ENCODE data around the gene CD3E. TPM values are rescaled to one million over a fixed set of nuclear protein-coding genes. Genes with fewer than 3 reads are reported as not detected.

CD3E gene
- total RNA-seq, 3 donors from 2014 or later (not counting 1 experiment from before 2014, with no cell fraction given) = 31.6 to 322 (median 155) TPM

DNA sequence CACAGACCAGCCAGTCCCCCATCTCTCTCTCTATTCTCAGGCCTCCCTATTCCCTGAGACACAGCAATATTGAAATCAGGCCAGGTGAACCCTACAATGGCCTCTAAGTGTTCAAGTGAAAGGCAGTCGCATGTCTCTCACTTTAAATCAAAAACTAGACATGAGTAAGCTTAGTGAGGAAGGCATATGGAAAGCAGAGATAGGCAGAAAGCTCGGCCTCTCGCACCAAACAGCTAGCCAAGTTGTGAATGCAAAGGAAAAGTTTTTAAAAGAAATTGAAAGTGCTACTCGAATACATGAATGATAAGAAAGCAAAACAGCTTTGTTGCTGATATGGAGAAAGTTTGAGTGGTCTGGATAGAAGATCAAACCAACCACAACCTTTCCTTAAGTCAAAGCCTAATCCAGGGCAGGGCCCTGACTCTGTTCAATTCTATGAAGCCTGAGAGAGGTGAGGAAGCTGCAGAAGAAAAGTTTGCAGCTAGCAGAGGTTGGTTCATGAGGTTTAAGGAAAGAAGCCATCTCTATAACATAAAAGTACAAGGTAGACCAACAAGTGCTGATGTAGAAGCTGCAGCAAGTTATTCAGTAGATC, 20.7 kb upstream of the CD3E start:
- no peak for ATAC-seq
- peaks cover 0 to 5% of the 10 kb centered on the region in 2 donors for H3K4me1 Mint-ChIP-seq
- WGBS (ENCODE audit: insufficient coverage) = 32% methylated on average over 4 of the region's 4 CpGs
- H3K36me3 ChIP-seq (ENCODE audit: control insufficient read depth, insufficient read depth, low read length) = no peaks in the 10 kb centered on the region
- H3K4me3 ChIP-seq (ENCODE audit: low read length) = no peak overlapping the region
- intact Hi-C loops (cut with micrococcal nuclease) = no loop called here
- no peaks in the 10 kb centered on the region for H3K36me3 Mint-ChIP-seq
- H3K27ac ChIP-seq (ENCODE audit: low read length) = no peak overlapping the region
- H3K4me3 Mint-ChIP-seq = no peak overlapping the region
- H3K4me1 ChIP-seq (ENCODE audit: control insufficient read depth, insufficient read depth, low read length) = peaks cover 6% of the 10 kb centered on the region
- H3K27ac Mint-ChIP-seq = no peak overlapping the region
- TF ChIP-seq CTCF (IDR thresholded peaks at IDR 0.05) = no peak
- peaks cover 0 to 16% of the 10 kb centered on the region in 2 donors for H3K27me3 Mint-ChIP-seq (ENCODE audit: low read depth in 2 of 2)
- H3K9me3 ChIP-seq (ENCODE audit: control insufficient read depth, insufficient read depth, low read length) = no peaks in the 10 kb centered on the region
- DNase-seq = no peak
- no peaks in the 10 kb centered on the region for H3K9me3 Mint-ChIP-seq
- H3K27me3 ChIP-seq (ENCODE audit: control insufficient read depth, insufficient read depth, low read length) = no peaks in the 10 kb centered on the region

DNA sequence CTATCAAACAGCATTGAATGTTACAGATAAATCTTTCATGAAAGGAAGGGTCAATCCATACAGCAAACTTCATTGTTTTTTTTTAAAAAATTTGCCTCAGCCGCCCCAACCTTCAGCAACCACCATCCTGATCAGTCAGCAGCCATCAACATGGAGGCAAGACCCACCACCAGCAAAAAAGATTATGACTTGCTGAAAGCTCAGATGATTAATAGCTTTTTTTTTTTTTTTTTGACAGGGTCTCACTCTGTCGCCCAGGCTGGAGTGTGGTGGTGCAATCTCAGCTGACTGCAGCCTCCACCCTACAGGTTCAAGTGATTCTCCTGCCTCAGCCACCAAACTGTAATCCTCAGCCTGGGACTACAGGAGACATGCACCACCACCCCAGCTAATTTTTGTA, 18.0 kb upstream of the CD3E start:
- Mint-ChIP-seq H3K27ac (no peak overlapping the region), H3K27me3 (ENCODE audit: low read depth in 2 of 2) (peaks cover 3 to 21% of the 10 kb centered on the region in 2 donors), H3K4me3 (no peak overlapping the region), H3K36me3 (no peaks in the 10 kb centered on the region), H3K4me1 (peaks cover 8 to 9% of the 10 kb centered on the region in 2 donors), H3K9me3 (no peaks in the 10 kb centered on the region)
- H3K4me3 ChIP-seq (ENCODE audit: low read length) = no peak overlapping the region
- no peaks in the 10 kb centered on the region for H3K27me3 ChIP-seq (ENCODE audit: control insufficient read depth, insufficient read depth, low read length)
- intact Hi-C loops (cut with micrococcal nuclease) = no loop called here
- no peak overlapping the region for H3K27ac ChIP-seq (ENCODE audit: low read length)
- ATAC-seq (no peak), DNase-seq (no peak)
- WGBS (ENCODE audit: insufficient coverage) = 100% methylated on average over 1 of the region's 2 CpGs
- H3K9me3 ChIP-seq (ENCODE audit: control insufficient read depth, insufficient read depth, low read length) = no peaks in the 10 kb centered on the region
- H3K4me1 ChIP-seq (ENCODE audit: control insufficient read depth, insufficient read depth, low read length) = peaks cover 7% of the 10 kb centered on the region
- TF ChIP-seq CTCF (IDR thresholded peaks at IDR 0.05) = no peak
- no peaks in the 10 kb centered on the region for H3K36me3 ChIP-seq (ENCODE audit: control insufficient read depth, insufficient read depth, low read length)

DNA sequence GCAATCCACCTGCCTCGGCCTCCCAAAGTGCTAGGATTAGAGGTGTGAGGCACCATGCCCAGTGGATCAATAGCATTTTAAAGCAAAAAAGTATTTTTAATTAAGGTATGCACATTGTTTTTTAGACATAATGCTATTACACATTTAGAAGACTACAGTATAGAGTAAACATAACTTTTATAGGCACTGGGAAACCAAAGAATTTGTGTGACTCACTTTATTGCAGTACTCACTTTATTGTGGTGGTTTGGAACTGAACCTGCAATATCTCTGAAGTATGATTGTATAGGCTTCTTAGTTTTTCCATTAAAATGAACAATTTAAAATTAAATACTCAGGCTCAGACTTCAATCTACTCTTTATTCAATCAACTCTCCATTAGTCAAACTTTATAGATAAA, 17.5 kb upstream of the CD3E start:
- Histone ChIP-seq H3K36me3 (ENCODE audit: control insufficient read depth, insufficient read depth, low read length) (no peaks in the 10 kb centered on the region), H3K27me3 (ENCODE audit: control insufficient read depth, insufficient read depth, low read length) (no peaks in the 10 kb centered on the region), H3K4me1 (ENCODE audit: control insufficient read depth, insufficient read depth, low read length) (peaks cover 5% of the 10 kb centered on the region), H3K27ac (ENCODE audit: low read length) (no peak overlapping the region), H3K9me3 (ENCODE audit: control insufficient read depth, insufficient read depth, low read length) (no peaks in the 10 kb centered on the region), H3K4me3 (ENCODE audit: low read length) (no peak overlapping the region)
- DNase-seq (no peak), ATAC-seq (no peak)
- H3K9me3 Mint-ChIP-seq = no peaks in the 10 kb centered on the region
- WGBS (ENCODE audit: insufficient coverage) = 89% methylated on average over 1 of the region's 1 CpG
- TF ChIP-seq CTCF (IDR thresholded peaks at IDR 0.05) = no peak
- no peak overlapping the region for H3K27ac Mint-ChIP-seq
- peaks cover 8 to 9% of the 10 kb centered on the region in 2 donors for H3K4me1 Mint-ChIP-seq
- intact Hi-C loops (cut with micrococcal nuclease) = no loop called here
- no peaks in the 10 kb centered on the region for H3K36me3 Mint-ChIP-seq
- peaks cover 6 to 21% of the 10 kb centered on the region in 2 donors for H3K27me3 Mint-ChIP-seq (ENCODE audit: low read depth in 2 of 2)
- H3K4me3 Mint-ChIP-seq = no peak overlapping the region

- Mint-ChIP-seq H3K27me3 (ENCODE audit: low read depth in 2 of 2) (peaks cover 6 to 14% of the 10 kb centered on the region in 2 donors), H3K36me3 (no peaks in the 10 kb centered on the region), H3K4me1 (peaks cover 8 to 9% of the 10 kb centered on the region in 2 donors), H3K4me3 (no peak overlapping the region), H3K27ac (no peak overlapping the region), H3K9me3 (no peaks in the 10 kb centered on the region)
- no peaks in the 10 kb centered on the region for H3K36me3 ChIP-seq (ENCODE audit: control insufficient read depth, insufficient read depth, low read length)
- peaks cover 5% of the 10 kb centered on the region for H3K4me1 ChIP-seq (ENCODE audit: control insufficient read depth, insufficient read depth, low read length)
- H3K27me3 ChIP-seq (ENCODE audit: control insufficient read depth, insufficient read depth, low read length) = no peaks in the 10 kb centered on the region
- H3K27ac ChIP-seq (ENCODE audit: low read length) = no peak overlapping the region
- DNase-seq = no peak
- ATAC-seq = no peak
- no peak overlapping the region for H3K4me3 ChIP-seq (ENCODE audit: low read length)
- intact Hi-C loops (cut with micrococcal nuclease) = no loop called here
- TF ChIP-seq CTCF (IDR thresholded peaks at IDR 0.05) = no peak
- no peaks in the 10 kb centered on the region for H3K9me3 ChIP-seq (ENCODE audit: control insufficient read depth, insufficient read depth, low read length)
Measured at GRCh38 chr11:118289401-118289800, 15.1 kb upstream of the CD3E start.
